ENCODE results near the gene RNASE13. TPM values are rescaled to one million over a fixed set of nuclear protein-coding genes. Genes with fewer than 3 reads are reported as not detected.

Gene RNASE13, protein sequence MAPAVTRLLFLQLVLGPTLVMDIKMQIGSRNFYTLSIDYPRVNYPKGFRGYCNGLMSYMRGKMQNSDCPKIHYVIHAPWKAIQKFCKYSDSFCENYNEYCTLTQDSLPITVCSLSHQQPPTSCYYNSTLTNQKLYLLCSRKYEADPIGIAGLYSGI
- not detected for total RNA-seq

DNA sequence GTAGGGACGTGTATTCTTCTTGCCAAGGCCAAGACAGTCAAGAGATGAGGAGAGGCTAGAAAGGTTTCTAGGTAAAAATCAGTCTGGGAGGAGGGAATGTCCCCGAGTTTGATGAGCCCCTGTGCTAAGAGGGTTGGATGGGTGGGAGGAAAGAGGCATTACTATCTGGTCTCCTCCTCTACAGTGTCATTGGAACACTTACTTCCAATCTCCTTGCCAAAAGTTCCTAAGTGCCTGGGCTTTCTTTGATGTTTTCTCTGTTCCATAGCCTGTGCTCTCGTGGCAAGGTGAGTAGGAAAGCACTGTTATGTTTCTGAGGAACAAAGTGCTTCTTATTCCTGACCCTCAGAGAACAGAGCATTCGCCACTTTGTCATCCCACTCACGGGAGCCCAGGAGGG, at the start of gene RNASE13:
Gene RNASE13, minus strand, starts transcription at position 101 of the 400 bp plus-strand sequence. CDS start 519 bp downstream, outside the sequence.
- H3K4me3 Mint-ChIP-seq = no peak within 1 kb of the TSS
- POLR2A ChIA-PET = no interaction called here
- no peaks in the 10 kb centered on the region for H3K9me3 Mint-ChIP-seq
- peaks cover 3% of the 10 kb centered on the region for H3K27me3 Mint-ChIP-seq
- H3K4me1 Mint-ChIP-seq = no peaks in the 10 kb centered on the region
- H3K36me3 Mint-ChIP-seq (ENCODE audit: low read depth) = no peaks in the 10 kb centered on the region
- CTCF ChIA-PET = interaction anchor here (1.0 to 3.4 kb wide), 2 partner anchors 20 to 30 kb away, joined by 4 to 19 read pairs; no protein-coding TSS in a partner anchor
- H3K27ac Mint-ChIP-seq = no peak within 1 kb of the TSS
- DNase-seq = no peak

DNA sequence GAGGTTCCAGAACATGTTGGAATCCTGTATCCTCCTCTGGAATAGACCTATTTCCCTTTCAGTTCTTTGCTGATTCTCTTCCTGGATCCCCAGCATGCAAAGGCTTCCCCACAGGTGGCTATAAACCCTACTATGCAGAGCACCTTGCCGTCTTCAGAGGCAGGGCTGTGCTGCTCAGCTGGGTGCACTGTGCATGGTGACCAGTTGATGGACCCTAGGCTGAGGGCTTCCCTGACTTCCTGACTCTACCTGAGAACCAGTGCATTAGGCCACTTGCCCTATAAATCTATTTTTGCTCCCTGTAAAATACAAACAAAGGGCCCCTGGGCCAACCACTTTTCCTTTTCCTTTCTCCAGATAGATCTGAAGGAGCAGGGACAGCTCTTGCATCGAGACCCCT, 49.8 kb upstream of the RNASE13 start:
- CTCF ChIA-PET = interaction anchor here (1.2 to 1.5 kb wide), 3 partner anchors 8 to 79 kb away, joined by 3 read pairs; no protein-coding TSS in a partner anchor
- peaks cover 1% of the 10 kb centered on the region for H3K27me3 Mint-ChIP-seq
- H3K4me3 Mint-ChIP-seq = no peak overlapping the region
- peaks cover 23% of the 10 kb centered on the region for H3K4me1 Mint-ChIP-seq
- no peak for DNase-seq
- POLR2A ChIA-PET = interaction anchor here (1.7 kb wide), 1 partner anchor 13 kb away, joined by 9 read pairs; the partner anchor contains the start of gene ARHGEF40
- no peaks in the 10 kb centered on the region for H3K36me3 Mint-ChIP-seq (ENCODE audit: low read depth)
- H3K9me3 Mint-ChIP-seq = no peaks in the 10 kb centered on the region
- H3K27ac Mint-ChIP-seq = no peak overlapping the region

DNA sequence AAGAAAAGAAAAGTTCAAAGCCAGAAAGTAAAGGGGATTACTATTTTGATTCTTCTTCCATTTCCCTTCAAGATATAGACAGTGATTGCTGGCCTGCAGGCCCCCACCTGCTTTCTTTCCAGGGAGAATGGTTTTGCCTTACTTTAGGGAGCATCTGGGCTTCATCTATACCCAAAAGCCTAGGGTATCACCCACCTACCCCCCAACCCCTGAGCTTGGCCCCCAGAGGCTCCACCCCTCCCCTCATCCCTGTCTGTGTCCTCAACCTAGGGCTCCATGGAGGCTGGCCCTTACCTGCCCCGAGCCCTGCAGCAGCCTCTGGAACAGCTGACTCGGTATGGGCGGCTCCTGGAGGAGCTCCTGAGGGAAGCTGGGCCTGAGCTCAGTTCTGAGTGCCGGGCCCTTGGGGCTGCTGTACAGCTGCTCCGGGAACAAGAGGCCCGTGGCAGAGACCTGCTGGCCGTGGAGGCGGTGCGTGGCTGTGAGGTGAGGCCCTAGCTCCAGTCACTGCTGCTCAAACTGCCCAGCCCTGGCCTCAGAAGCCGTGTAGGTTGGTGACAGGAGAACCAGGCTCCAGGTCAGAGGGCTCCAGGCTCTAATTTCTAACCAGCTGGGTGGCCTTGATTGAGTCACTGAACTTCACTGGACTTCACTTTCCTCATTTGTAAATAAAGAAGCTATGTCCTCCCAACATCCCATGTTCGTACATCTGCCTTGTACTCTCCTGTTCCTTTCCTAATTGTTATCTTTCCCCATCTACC, 49.1 kb upstream of the RNASE13 start:
- no peaks in the 10 kb centered on the region for H3K36me3 Mint-ChIP-seq (ENCODE audit: low read depth)
- ChIA-PET POLR2A (interaction anchor here (1.7 kb wide), 1 partner anchor 13 kb away, joined by 9 read pairs; the partner anchor contains the start of gene ARHGEF40), CTCF (interaction anchor here (0.6 to 1.5 kb wide), 5 partner anchors 9 to 472 kb away, joined by 3 to 4 read pairs (median 3); no protein-coding TSS in a partner anchor)
- no peak for DNase-seq
- H3K4me3 Mint-ChIP-seq = no peak overlapping the region
- no peak overlapping the region for H3K27ac Mint-ChIP-seq
- peaks cover 1% of the 10 kb centered on the region for H3K27me3 Mint-ChIP-seq
- H3K4me1 Mint-ChIP-seq = peaks cover 18% of the 10 kb centered on the region
- no peaks in the 10 kb centered on the region for H3K9me3 Mint-ChIP-seq

DNA sequence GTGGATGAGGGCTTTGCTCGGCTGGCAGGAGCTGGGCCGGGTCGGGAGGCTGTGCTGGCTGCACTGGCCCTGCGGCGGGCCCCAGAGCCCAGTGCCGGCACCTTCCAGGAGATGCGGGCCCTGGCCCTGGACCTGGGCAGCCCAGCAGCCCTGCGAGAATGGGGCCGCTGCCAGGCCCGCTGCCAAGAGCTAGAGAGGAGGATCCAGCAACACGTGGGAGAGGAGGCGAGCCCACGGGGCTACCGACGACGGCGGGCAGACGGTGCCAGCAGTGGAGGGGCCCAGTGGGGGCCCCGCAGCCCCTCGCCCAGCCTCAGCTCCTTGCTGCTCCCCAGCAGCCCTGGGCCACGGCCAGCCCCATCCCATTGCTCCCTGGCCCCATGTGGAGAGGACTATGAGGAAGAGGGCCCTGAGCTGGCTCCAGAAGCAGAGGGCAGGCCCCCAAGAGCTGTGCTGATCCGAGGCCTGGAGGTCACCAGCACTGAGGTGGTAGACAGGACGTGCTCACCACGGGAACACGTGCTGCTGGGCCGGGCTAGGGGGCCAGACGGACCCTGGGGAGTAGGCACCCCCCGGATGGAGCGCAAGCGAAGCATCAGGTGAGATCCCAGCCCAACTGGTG, 47.0 kb upstream of the RNASE13 start:
- H3K36me3 Mint-ChIP-seq (ENCODE audit: low read depth) = no peaks in the 10 kb centered on the region
- peaks cover 3% of the 10 kb centered on the region for H3K4me1 Mint-ChIP-seq
- no peak overlapping the region for H3K27ac Mint-ChIP-seq
- DNase-seq = no peak
- ChIA-PET POLR2A (no interaction called here), CTCF (no interaction called here)
- H3K4me3 Mint-ChIP-seq = no peak overlapping the region
- H3K9me3 Mint-ChIP-seq = no peaks in the 10 kb centered on the region
- peaks cover 1% of the 10 kb centered on the region for H3K27me3 Mint-ChIP-seq

DNA sequence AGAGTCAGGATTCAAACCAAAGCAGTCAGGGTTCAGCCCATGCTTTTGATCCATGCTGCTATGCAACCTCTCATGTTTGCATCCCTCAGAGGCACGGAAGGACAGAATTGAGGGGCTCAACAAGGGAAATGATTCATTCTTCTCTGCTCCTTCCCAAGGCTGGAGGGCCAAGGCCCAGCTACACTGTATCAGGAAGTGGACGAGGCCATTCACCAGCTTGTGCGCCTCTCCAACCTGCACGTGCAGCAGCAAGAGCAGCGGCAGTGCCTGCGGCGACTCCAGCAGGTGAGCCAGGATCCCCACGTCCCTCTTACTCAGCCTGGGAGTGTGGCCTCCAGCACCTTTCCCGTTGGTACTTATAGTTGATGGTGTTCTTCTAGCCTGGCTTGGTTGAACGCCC, 44.1 kb upstream of the RNASE13 start:
- ChIA-PET POLR2A (interaction anchor here (0.8 kb wide), 1 partner anchor 9 kb away, joined by 4 read pairs; no protein-coding TSS in a partner anchor), CTCF (interaction anchor here (1.1 to 1.4 kb wide), 2 partner anchors 10 to 64 kb away, joined by 3 read pairs; no protein-coding TSS in a partner anchor)
- H3K27ac Mint-ChIP-seq = no peak overlapping the region
- no peak overlapping the region for H3K4me3 Mint-ChIP-seq
- H3K27me3 Mint-ChIP-seq = peaks cover 3% of the 10 kb centered on the region
- no peaks in the 10 kb centered on the region for H3K9me3 Mint-ChIP-seq
- DNase-seq = no peak
- no peaks in the 10 kb centered on the region for H3K4me1 Mint-ChIP-seq
- no peaks in the 10 kb centered on the region for H3K36me3 Mint-ChIP-seq (ENCODE audit: low read depth)

DNA sequence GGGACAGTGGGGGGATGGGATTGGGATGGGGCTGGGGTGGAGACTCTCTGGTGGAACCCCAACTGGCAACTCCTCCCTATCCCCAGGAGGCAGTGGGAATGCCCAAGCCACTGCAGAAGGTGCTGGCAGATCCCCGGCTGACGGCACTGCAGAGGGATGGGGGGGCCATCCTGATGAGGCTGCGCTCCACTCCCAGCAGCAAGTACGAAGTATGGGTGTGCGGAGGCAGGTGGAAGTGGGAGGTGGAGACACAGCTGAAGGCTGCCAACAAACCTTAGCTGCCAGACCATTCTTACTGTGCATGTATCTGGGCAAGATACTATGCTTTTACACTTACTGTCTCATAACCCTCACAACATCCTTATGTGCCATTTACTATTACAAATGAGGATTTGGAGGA, 43.7 kb upstream of the RNASE13 start:
- H3K36me3 Mint-ChIP-seq (ENCODE audit: low read depth) = no peaks in the 10 kb centered on the region
- H3K4me1 Mint-ChIP-seq = no peaks in the 10 kb centered on the region
- ChIA-PET CTCF (no interaction called here), POLR2A (interaction anchor here (0.8 kb wide), 1 partner anchor 9 kb away, joined by 4 read pairs; no protein-coding TSS in a partner anchor)
- H3K4me3 Mint-ChIP-seq = no peak overlapping the region
- H3K27me3 Mint-ChIP-seq = peaks cover 7% of the 10 kb centered on the region
- no peak for DNase-seq
- H3K27ac Mint-ChIP-seq = no peak overlapping the region
- no peaks in the 10 kb centered on the region for H3K9me3 Mint-ChIP-seq

DNA sequence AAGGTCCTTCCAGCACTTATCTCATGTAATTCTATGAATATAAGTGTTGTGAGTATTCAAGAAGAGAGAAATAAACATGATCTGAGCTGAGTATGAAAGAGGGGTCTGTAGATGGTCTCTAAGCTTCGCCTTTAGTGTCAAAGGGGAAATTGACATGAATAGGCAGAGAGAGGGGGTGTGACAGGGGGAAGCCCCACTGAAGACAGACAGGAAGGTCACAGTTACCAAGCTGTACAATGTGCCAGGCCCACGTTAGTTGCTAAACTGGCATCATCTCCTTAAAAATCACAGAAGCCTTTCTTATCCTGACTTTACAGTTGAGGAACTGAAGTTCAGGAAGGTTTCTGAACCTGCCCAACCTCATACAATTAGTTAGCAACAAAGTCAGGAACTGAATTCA, 43.1 kb upstream of the RNASE13 start:
- no peaks in the 10 kb centered on the region for H3K36me3 Mint-ChIP-seq (ENCODE audit: low read depth)
- POLR2A ChIA-PET = no interaction called here

DNA sequence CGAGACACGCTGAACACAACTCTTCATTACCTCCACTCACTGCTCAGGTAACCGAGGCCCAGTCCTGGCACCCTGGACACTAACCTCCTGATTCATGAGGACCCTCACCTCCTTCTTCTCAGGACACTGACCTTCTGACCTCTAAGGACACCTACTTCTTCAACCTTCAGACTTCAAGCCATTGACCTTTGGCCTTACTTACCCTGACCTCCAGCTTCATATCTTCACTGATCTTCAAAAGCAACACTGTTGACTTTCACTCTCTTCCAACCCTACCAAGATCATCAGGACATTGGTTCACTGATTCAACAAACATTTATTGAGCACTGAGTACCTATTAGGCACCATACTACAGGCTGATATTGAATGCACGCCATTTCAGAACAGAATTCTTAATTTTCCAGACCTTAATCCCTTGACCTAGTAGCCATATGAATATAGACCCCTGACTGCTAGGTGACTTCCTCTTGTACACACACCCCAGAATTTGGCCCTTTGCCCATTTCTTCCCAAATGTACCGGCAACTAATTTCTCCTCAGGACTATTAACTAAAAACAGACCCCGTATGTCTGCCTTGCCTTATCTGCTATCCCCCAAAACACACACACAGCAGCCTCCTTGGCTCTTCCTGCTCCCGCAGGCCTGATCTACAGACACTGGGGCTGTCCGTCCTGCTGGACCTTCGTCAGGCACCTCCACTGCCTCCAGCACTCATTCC, 41.3 kb upstream of the RNASE13 start:
- DNase-seq = no peak
- no peak overlapping the region for H3K4me3 Mint-ChIP-seq
- no peaks in the 10 kb centered on the region for H3K36me3 Mint-ChIP-seq (ENCODE audit: low read depth)
- no peak overlapping the region for H3K27ac Mint-ChIP-seq
- H3K27me3 Mint-ChIP-seq = peaks cover 30% of the 10 kb centered on the region
- H3K4me1 Mint-ChIP-seq = peaks cover 18% of the 10 kb centered on the region
- CTCF ChIA-PET = no interaction called here
- POLR2A ChIA-PET = no interaction called here
- no peaks in the 10 kb centered on the region for H3K9me3 Mint-ChIP-seq

More for the DNA sequence above, 43.1 kb upstream of the RNASE13 start:
- Mint-ChIP-seq H3K4me1 (no peaks in the 10 kb centered on the region), H3K9me3 (no peaks in the 10 kb centered on the region), H3K27ac (no peak overlapping the region), H3K4me3 (no peak overlapping the region), H3K27me3 (peaks cover 12% of the 10 kb centered on the region)
- CTCF ChIA-PET = no interaction called here
- DNase-seq = no peak

DNA sequence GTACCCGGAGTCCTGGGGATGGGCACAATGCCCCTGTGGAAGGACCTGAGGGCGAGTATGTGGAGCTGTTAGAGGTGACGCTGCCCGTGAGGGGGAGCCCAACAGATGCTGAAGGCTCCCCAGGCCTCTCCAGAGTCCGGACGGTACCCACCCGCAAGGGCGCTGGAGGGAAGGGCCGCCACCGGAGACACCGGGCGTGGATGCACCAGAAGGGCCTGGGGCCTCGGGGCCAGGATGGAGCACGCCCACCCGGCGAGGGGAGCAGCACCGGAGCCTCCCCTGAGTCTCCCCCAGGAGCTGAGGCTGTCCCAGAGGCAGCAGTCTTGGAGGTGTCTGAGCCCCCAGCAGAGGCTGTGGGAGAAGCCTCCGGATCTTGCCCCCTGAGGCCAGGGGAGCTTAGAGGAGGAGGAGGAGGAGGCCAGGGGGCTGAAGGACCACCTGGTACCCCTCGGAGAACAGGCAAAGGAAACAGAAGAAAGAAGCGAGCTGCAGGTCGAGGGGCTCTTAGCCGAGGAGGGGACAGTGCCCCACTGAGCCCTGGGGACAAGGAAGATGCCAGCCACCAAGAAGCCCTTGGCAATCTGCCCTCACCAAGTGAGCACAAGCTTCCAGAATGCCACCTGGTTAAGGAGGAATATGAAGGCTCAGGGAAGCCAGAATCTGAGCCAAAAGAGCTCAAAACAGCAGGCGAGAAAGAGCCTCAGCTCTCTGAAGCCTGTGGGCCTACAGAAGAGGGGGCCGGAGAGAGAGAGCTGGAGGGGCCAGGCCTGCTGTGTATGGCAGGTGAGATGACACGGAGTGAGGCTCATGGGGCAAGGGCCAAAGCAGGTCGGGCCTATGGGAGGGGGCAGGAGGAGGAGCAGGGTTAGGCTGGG, 40.0 kb upstream of the RNASE13 start:
- no peak for DNase-seq
- peaks cover 38% of the 10 kb centered on the region for H3K27me3 Mint-ChIP-seq
- H3K4me1 Mint-ChIP-seq = peaks cover 27% of the 10 kb centered on the region
- no peak overlapping the region for H3K4me3 Mint-ChIP-seq
- ChIA-PET CTCF (interaction anchor here (1.1 kb wide), 1 partner anchor 30 kb away, joined by 4 read pairs; no protein-coding TSS in a partner anchor), POLR2A (interaction anchor here (1.4 kb wide), 1 partner anchor 13 kb away, joined by 3 read pairs; no protein-coding TSS in a partner anchor)
- no peaks in the 10 kb centered on the region for H3K9me3 Mint-ChIP-seq
- no peak overlapping the region for H3K27ac Mint-ChIP-seq
- H3K36me3 Mint-ChIP-seq (ENCODE audit: low read depth) = no peaks in the 10 kb centered on the region

DNA sequence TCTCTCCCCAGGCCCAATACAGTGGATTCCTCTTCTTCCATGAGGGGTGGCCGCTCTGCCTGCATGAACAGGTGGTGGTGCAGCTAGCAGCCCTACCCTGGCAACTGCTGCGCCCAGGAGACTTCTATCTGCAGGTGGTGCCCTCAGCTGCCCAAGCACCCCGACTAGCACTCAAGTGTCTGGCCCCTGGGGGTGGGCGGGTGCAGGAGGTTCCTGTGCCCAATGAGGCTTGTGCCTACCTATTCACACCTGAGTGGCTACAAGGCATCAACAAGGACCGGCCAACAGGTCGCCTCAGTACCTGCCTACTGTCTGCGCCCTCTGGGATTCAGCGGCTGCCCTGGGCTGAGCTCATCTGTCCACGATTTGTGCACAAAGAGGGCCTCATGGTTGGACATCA, 39.3 kb upstream of the RNASE13 start:
- Mint-ChIP-seq H3K4me1 (peaks cover 34% of the 10 kb centered on the region), H3K27ac (no peak overlapping the region), H3K36me3 (ENCODE audit: low read depth) (no peaks in the 10 kb centered on the region), H3K9me3 (no peaks in the 10 kb centered on the region), H3K4me3 (no peak overlapping the region), H3K27me3 (peaks cover 45% of the 10 kb centered on the region)
- CTCF ChIA-PET = no interaction called here
- DNase-seq = no peak
- POLR2A ChIA-PET = interaction anchor here (1.4 kb wide), 1 partner anchor 13 kb away, joined by 3 read pairs; no protein-coding TSS in a partner anchor

DNA sequence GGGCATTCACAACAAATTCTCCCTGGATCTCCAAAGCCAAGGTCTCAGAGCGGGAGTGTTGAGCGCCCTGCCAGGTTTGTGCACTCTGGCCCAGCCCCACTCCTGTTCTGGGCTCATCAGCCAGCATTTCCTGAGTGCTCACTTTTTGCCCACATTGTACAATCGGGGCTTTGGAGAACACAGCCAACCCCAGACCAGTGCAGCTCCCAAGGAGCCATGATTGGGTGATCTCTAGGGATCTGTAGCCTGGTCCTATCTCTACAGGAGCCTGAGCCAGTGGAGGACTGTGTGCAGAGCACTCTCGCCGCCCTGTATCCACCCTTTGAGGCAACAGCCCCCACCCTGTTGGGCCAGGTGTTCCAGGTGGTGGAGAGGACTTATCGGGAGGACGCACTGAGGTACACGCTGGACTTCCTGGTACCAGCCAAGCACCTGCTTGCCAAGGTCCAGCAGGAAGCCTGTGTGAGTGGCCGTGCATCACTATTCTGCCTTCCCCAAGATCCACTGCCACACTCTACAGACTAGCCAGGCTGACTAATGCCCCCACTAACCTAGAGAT, 38.3 kb upstream of the RNASE13 start:
- CTCF ChIA-PET = interaction anchor here (1.4 to 3.7 kb wide), 2 partner anchors 29 to 31 kb away, joined by 3 to 20 read pairs; partner anchors contain the start of gene TMEM253
- Mint-ChIP-seq H3K27me3 (peaks cover 54% of the 10 kb centered on the region), H3K36me3 (ENCODE audit: low read depth) (peaks cover 2% of the 10 kb centered on the region), H3K9me3 (no peaks in the 10 kb centered on the region), H3K4me3 (no peak overlapping the region), H3K27ac (no peak overlapping the region), H3K4me1 (peaks cover 39% of the 10 kb centered on the region)
- DNase-seq = no peak
- POLR2A ChIA-PET = interaction anchor here (1.4 to 3.0 kb wide), 3 partner anchors 11 to 16 kb away, joined by 3 to 19 read pairs (median 9); no protein-coding TSS in a partner anchor
